CD4-positive, alpha-beta T cell treated with Interleukin-15 for 1 hour (primary cell): Measurements from ENCODE around the gene APOB.
A peak's percentile ranks its signal among the peaks of the same experiment; 100 is the strongest.

Experiments used
- DNase-seq: peaks from one replicate; pipeline ENCODE4 v3.0.0-alpha.2; 2020

Gene APOB

DNA sequence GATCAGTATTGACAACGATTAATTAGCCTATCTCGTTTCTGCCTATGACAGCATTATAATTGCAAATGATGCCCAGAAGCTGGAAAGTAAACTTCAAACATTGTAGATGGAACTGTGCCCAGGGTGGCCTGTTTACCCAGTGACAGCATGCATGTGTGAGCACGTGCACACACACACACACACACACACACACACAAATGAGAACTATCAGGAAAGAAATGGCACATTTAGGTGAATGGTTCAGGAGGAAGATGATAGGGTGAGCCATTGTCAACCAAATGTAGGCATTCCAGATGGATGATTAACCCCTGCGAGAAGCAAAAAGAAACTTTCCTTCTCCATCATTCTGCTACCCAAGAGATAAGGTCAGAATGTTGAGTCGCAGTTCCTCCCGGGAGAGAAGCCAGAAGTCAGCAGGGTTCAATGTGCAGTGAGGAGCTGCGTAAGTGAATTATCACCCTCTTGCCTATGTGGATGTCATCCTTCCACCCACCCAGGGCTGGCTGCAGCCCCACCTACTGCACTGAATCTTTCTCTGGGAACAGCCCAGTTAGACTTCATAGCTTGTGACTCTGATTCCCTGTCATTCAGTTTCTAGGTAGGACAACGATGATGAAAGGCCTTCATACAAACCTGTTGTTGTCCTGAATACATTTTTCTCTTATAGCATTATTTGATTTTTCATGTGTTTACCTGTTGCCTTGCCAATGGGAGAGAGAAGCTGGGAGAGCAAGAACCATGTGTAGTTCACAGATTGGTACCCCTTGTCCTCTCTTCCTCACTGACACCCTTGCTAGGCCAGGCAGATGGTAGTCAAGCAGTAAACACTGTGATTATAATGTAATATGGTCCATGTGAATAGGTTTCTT lies 3.5 kb upstream of the APOB start:
- no peak for DNase-seq

DNA sequence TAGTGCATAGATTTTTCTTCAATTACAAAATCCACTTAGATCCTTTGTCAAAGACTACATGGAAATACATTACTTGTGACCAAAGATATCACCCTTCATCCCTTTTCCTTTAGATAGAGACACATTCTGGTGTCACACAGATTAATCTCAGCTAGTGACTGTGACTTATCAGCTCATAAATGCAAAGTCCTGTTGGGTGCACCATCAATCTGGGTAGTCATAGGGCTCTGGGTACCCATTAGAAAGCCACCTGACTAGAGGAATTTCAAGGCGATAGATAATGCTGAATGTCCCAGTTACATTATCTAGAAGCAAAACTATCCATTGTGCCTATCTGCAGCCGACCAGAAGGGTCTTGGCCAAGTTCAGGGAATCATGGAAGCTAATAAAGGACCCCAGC lies 2.6 kb upstream of the APOB start:
- DNase-seq: no peak

- no peak for DNase-seq
Measured at GRCh38 chr2:21044694-21045371, 960 bp upstream of the APOB start.

DNA sequence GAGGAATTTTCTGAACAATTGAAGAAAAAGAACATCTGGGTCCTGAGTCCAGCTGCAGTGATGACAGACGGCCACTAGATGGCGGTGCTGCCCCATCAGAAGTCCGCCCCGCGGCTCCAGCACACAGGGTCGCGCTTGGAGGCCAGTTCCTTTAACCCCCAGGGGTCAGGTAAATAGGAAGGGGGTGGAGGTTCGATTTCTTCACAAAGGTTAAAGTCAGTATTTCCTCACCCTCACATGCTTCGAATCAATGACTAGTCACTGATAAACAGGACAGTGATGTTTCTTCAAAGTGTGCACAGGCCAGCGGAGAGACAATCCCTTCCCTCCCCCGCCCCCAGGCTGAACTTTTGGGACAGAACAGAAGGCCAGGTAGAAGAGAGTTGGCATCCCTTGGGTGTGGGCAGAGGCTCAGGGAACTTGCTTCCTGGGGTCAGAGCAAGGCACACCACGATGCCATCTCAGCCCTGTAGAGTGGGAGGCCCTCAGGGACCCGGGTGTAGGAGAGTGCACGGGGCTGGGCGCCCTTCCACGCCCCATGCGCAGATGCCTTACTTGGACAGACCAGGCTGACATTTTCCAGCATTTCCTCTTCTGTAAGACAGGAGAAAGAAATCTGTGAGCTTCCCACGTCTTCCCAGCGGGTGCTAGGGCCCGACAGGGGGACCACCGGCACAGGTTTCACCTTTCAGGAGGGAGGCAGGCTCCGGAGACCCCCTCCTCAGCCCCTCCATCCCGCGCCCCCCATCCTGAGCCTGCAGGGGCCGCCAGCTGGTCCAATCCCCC lies 722 bp downstream of the APOB start:
- DNase-seq: peak; percentile 38

- no peak for DNase-seq
Measured at GRCh38 chr2:21042708-21042957, 1.2 kb downstream of the APOB start.

GRCh38 chr2:21041943-21042707 lies 1.7 kb downstream of the APOB start:
- no peak for DNase-seq

- DNase-seq: no peak
Measured at GRCh38 chr2:21041462-21041861, 2.4 kb downstream of the APOB start.

DNA sequence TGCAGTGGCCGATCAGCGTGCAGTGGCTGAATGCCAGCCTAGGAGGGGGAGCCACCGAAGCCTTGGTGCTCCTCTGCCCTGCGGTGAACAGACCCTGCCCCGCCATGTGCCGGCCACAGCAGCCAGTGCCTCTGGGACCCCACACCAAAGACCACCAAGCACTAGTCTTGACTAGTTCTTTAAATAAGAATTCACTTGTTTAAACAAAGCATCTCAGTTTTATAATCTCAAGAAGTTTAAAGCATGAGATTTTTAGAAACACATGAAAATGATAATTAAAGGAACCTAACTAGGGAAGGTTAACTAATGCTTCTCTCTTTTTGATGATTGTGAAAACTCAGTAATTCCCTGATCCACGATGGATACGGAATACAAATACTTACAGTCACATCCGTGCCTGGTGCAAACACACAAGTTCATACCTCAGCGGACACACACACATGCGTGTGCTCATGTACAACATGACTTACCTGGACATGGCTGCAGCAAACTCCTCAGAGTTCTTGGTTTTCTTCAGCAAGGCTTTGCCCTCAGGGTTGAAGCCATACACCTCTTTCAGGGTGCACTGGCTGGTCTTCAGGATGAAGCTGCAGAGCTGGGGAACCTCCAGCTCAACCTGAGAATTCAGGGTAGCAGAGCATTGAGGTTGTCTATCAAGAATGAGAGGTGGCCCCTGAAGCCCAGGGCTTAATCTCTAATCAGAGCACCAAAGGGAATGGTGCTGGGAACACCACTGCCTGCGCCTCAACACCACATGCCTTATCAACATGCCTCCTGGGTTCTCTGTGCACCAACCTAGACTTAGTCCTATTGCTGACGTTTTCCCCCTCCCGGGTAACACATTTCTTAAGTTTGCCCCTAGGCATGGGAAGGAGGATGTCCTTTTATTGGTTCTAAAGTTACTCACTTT lies 3.1 kb downstream of the APOB start:
- no peak for DNase-seq

GRCh38 chr2:21039979-21040467 lies 3.9 kb downstream of the APOB start:
- DNase-seq: no peak

GRCh38 chr2:21039080-21039556 lies 4.8 kb downstream of the APOB start:
- no peak for DNase-seq

DNA sequence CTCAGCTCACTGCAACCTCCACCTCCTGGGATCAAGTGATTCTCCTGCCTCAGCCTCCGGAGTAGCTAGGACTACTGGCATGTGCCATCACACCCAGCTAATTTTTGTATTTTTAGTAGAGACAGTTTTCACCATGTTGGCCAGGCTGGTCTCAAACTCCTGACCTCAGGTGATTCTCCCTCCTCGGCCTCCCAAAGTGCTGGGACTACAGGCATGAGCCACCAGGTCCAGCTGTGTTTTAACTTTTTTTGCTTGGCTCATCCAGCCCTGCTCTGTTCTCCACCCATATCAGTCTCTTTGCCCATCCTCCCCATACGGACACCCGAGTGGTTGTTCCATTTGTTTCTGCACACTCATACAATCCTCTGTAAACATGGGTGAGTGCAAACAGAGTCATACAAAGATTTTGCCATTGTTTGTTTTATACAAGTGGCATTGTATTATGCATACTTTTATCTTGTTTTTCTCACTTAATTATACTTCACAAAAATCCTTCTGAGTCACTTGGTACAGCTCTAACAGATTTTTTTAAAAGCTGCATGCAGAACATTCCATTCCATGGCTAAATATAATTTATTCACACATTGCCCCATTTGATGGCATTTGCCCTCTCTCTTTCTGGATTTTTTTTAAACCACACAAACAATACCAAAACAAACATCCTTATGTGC lies 5.3 kb downstream of the APOB start:
- DNase-seq: no peak

DNA sequence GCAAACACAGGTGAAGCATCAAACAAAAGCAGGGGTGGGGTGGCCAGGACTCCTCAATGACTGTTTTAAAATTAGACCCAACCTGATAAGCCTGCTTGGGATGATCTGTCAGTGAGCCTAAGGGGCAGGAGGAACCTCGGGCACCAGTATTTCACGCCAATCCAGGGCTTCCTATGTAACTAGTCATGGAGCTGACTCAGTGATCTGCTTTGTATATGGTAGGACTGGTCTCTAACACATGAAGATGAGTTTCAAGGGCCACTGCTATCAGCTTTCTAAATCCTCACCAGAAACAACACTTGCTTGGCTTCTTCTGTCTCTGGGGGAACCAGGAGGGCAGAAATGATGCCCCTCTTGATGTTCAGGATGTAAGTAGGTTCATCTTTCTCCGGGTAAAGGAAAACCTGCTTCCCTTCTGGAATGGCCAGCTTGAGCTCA lies 6.2 kb downstream of the APOB start:
- DNase-seq: no peak

- DNase-seq: no peak
Measured at GRCh38 chr2:21036708-21037670, 6.9 kb downstream of the APOB start.

DNA sequence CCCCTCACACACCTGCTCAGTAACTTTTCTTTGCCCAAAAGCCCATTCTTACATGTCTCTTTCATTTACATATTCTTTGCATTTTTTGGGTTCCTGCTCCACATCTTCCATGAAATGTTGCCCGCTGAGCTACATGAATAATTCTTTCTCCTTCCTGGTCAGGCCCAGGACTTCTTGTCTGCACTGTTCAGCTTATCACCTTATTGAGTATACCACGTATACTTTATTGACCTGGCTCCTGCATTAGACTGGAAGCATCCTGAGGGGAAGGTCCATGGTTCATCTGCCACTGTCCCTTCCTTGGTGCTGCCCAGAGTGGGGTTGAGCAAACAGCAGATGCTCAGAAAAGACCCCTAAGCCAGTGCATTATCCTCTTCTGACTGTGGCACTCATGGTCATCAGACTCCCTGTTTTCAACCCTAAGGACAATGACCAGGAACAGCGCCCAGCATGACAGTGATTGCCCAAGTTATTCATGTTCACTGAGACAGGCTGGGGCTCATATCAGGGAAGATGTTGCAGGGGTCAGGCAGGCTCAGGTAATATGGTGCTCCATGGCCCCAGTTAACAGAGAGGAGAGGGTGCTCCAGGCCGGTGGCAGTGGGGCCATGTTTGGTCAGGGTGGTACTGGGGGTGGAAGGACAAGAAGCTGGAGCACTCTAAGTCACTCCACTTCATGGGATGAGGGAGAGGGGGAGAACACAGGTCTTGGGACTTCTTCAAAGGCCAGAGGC lies 7.7 kb downstream of the APOB start:
- no peak for DNase-seq

GRCh38 chr2:21035282-21035973 lies 8.4 kb downstream of the APOB start:
- DNase-seq: no peak

DNA sequence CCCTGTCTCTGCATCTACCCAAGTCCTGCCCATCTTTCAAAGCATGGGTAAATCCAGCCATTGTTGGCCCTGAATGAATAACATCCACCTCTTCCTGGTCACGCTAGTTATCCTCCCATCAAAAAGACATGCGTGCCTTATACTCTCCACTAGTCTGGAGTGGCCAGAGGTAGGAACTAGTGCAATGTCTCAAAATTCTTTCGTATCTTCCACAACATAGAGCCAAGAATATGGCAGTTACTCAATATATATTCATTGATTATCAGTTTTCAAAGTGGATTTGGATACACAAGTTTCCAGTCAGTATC lies 8.9 kb downstream of the APOB start:
- no peak for DNase-seq

DNA sequence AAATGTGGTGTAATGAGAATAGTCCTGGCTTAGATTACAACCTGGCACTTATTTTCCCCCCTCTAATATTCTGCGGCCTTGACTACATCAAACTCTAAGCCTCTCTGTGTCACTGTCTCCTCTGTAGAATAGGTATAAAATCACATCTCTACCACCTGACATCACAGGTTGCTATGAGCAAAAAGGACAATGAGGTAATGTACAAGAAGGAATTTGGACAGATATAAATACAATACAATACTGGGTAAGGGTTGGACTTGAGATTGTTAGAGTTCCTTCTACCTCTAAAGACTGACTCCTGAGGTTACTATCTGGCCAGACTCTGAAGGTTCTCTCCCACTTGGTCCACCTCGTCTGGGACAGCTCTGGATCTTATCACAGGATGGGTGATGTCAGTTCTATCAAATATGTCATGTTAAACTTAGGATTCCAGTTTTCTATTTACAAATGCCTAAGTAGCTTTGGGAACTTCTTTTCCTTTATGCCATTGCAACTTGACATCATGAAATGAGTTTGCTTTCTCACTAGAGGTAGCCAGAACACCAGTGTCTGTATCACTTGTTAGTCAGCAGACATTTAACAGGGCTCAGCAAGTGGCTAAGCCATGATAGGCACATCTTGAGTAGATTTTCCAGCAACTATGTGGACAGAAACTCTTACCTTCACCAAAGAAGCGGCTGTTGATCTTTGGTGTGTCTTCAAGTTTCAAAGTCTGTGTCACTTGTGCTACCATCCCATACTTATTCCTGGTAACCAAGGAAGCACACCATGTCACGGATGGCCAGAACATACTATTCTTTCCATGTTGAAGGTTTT lies 9.5 kb downstream of the APOB start:
- DNase-seq: no peak
